ENCODE results near the gene OR4F17. TPM values are rescaled to one million over a fixed set of nuclear protein-coding genes. Genes with fewer than 3 reads are reported as not detected.

The OR4F17 gene
- not detected for total RNA-seq

GRCh38 chr19:106804-107203 is at the start of gene OR4F17:
TSS of gene OR4F17 (plus strand) at chr19:107104. CDS start at chr19:110679, 3,575 bp downstream.

Other genes starting within 250 kb of the OR4F17 start
- gene PLPP2, start 184.3 kb downstream of the OR4F17 start, total RNA-seq, result 0.63 TPM
- gene MIER2, start 237.7 kb downstream of the OR4F17 start, total RNA-seq, result 11.0 TPM

Data from parietal lobe (tissue), 1 donor.